ENCODE results near the gene PLSCR1. TPM values are rescaled to one million over a fixed set of nuclear protein-coding genes. Genes with fewer than 3 reads are reported as not detected.

PLSCR1 gene
- total RNA-seq, 1 experiment from 2014 or later = 52.7 TPM

- Histone ChIP-seq H3K36me3 (ENCODE audit: control insufficient read depth, insufficient read depth, low read length) (no peaks in the 10 kb centered on the region), H3K9me3 (ENCODE audit: control insufficient read depth, insufficient read depth, low read depth, low read length) (no peaks in the 10 kb centered on the region), H3K4me1 (ENCODE audit: control insufficient read depth, insufficient read depth, low read length) (no peaks in the 10 kb centered on the region), H3K27ac (ENCODE audit: low read length) (no peak overlapping the region), H3K27me3 (ENCODE audit: control insufficient read depth, insufficient read depth, low read length) (no peaks in the 10 kb centered on the region; the same call in 1 of the 2 replicates), H3K4me3 (ENCODE audit: low read depth in 2 of 2, low read length in 2 of 2) (no peak overlapping the region)
- in situ Hi-C loops (cut with HindIII; ENCODE audit: low pct_unique_long_range_greater_than_20kb, low sequenced_read_pairs) = no loop called here
- no TSS peak for BruUV-seq (replicated peaks)
- ChIA-PET CTCF (no interaction called here), POLR2A (no interaction called here)
- intact Hi-C loops (cut with micrococcal nuclease; ENCODE audit: unreplicated experiment) = loop anchor here (10.0 kb wide), 1 partner anchor 520 kb away; no protein-coding TSS in a partner anchor
- TF ChIP-seq REST (IDR thresholded peaks at IDR 0.05; ENCODE audit: insufficient read depth in 1 of 2, low read depth in 2 of 2, low read length in 1 of 2) (no peak), TCF7L2 (IDR thresholded peaks at IDR 0.05; ENCODE audit: low read depth, low read length) (no peak), SIN3A (IDR thresholded peaks at IDR 0.05; ENCODE audit: borderline replicate concordance, insufficient read depth, low read depth, low read length) (no peak), CTCF (IDR thresholded peaks at IDR 0.05) (no peak), POLR2AphosphoS5 (IDR thresholded peaks at IDR 0.05; ENCODE audit: low read depth, low read length) (no peak)
- ATAC-seq (no peak), DNase-seq (ENCODE audit: low read depth, low spot score) (no peak)
Observed at GRCh38 chr3:146585156-146585555, 40.7 kb upstream of the PLSCR1 start.

- BruUV-seq (replicated peaks) = no TSS peak
Observed at GRCh38 chr3:146581951-146582467, 37.6 kb upstream of the PLSCR1 start.

More at GRCh38 chr3:146581951-146582467, 37.6 kb upstream of the PLSCR1 start:
- no peak for DNase-seq (ENCODE audit: low read depth, low spot score)
- ATAC-seq = no peak
- no peak overlapping the region for H3K27ac ChIP-seq (ENCODE audit: low read length)
- ChIA-PET CTCF (no interaction called here), POLR2A (no interaction called here)
- H3K36me3 ChIP-seq (ENCODE audit: control insufficient read depth, insufficient read depth, low read length) = no peaks in the 10 kb centered on the region
- no peaks in the 10 kb centered on the region for H3K4me1 ChIP-seq (ENCODE audit: control insufficient read depth, insufficient read depth, low read length)
- no peaks in the 10 kb centered on the region; the same call in 1 of the 2 replicates for H3K27me3 ChIP-seq (ENCODE audit: control insufficient read depth, insufficient read depth, low read length)
- no peak overlapping the region for H3K4me3 ChIP-seq (ENCODE audit: low read depth in 2 of 2, low read length in 2 of 2)
- in situ Hi-C loops (cut with HindIII; ENCODE audit: low pct_unique_long_range_greater_than_20kb, low sequenced_read_pairs) = no loop called here
- H3K9me3 ChIP-seq (ENCODE audit: control insufficient read depth, insufficient read depth, low read depth, low read length) = no peaks in the 10 kb centered on the region
- intact Hi-C loops (cut with micrococcal nuclease; ENCODE audit: unreplicated experiment) = loop anchor here (10.0 kb wide), 1 partner anchor 517 kb away; no protein-coding TSS in a partner anchor
- TF ChIP-seq TCF7L2 (IDR thresholded peaks at IDR 0.05; ENCODE audit: low read depth, low read length) = no peak
- no peak for TF ChIP-seq SIN3A (IDR thresholded peaks at IDR 0.05; ENCODE audit: borderline replicate concordance, insufficient read depth, low read depth, low read length)
- no peak for TF ChIP-seq REST (IDR thresholded peaks at IDR 0.05; ENCODE audit: insufficient read depth in 1 of 2, low read depth in 2 of 2, low read length in 1 of 2)
- no peak for TF ChIP-seq CTCF (IDR thresholded peaks at IDR 0.05)
- no peak for TF ChIP-seq POLR2AphosphoS5 (IDR thresholded peaks at IDR 0.05; ENCODE audit: low read depth, low read length)
